BE2C (cell line): ENCODE results near the gene UBD.

Experiments used
- DNase-seq: peaks from one replicate; pipeline ENCODE4 v3.0.0-alpha.2; 2020
- H3K27me3 ChIP-seq: fragments of 250-450 bp; sonication (Bioruptor Pico); 2 replicates; pipeline ENCODE4 v1.5.1; 2020; ENCODE audit warnings: mild to moderate bottlenecking
- H3K36me3 ChIP-seq: fragments of 250-450 bp; sonication (Bioruptor Pico); 2 replicates; pipeline ENCODE4 v1.5.1; 2020; ENCODE audit warnings: mild to moderate bottlenecking
- H3K4me1 ChIP-seq: fragments of 250-450 bp; sonication (Bioruptor Pico); 2 replicates; pipeline ENCODE4 v1.5.1; 2020
- H3K4me3 ChIP-seq: 2 replicates; pipeline ENCODE4 v1.5.1; 2011; ENCODE audit warnings: low read depth, low read length
- H3K9me3 ChIP-seq: fragments of 250-450 bp; sonication (Bioruptor Pico); 2 replicates; pipeline ENCODE4 v1.5.1; 2020
- CTCF ChIP-seq: IDR thresholded peaks from 2 replicates; pipeline ENCODE4 v1.5.1; 2012; ENCODE audit warnings: mild to moderate bottlenecking, low read depth, low read length

The UBD gene

GRCh38 chr6:29557320-29557719 lies 2.2 kb downstream of the UBD start:
- H3K36me3 ChIP-seq = no peaks in the 10 kb centered on the region
- H3K9me3 ChIP-seq = no peaks in the 10 kb centered on the region
- no peak for TF ChIP-seq CTCF
- H3K27me3 ChIP-seq = peaks cover 28% of the 10 kb centered on the region
- no peak for DNase-seq
- H3K4me3 ChIP-seq = no peak overlapping the region
- no peaks in the 10 kb centered on the region for H3K4me1 ChIP-seq

- DNase-seq = no peak
- peaks cover 28% of the 10 kb centered on the region for H3K27me3 ChIP-seq
- no peaks in the 10 kb centered on the region for H3K4me1 ChIP-seq
- no peak for TF ChIP-seq CTCF
- no peaks in the 10 kb centered on the region for H3K36me3 ChIP-seq
- H3K4me3 ChIP-seq = no peak overlapping the region
- no peaks in the 10 kb centered on the region for H3K9me3 ChIP-seq
Measured at GRCh38 chr6:29554764-29555163, 4.8 kb downstream of the UBD start.

GRCh38 chr6:29553268-29554057 lies 6.1 kb downstream of the UBD start:
- H3K9me3 ChIP-seq = no peaks in the 10 kb centered on the region
- no peaks in the 10 kb centered on the region for H3K36me3 ChIP-seq
- H3K27me3 ChIP-seq = peaks cover 28% of the 10 kb centered on the region
- TF ChIP-seq CTCF = no peak
- H3K4me3 ChIP-seq = no peak overlapping the region
- no peaks in the 10 kb centered on the region for H3K4me1 ChIP-seq
- DNase-seq = peak; percentile 23

- no peak for DNase-seq
- Histone ChIP-seq H3K27me3 (peaks cover 28% of the 10 kb centered on the region), H3K4me3 (no peak overlapping the region), H3K9me3 (no peaks in the 10 kb centered on the region), H3K36me3 (no peaks in the 10 kb centered on the region), H3K4me1 (no peaks in the 10 kb centered on the region)
- no peak for TF ChIP-seq CTCF
Measured at GRCh38 chr6:29552512-29553051, 7.0 kb downstream of the UBD start.

- Histone ChIP-seq H3K4me1 (no peaks in the 10 kb centered on the region), H3K9me3 (no peaks in the 10 kb centered on the region), H3K4me3 (no peak overlapping the region), H3K36me3 (no peaks in the 10 kb centered on the region), H3K27me3 (no peaks in the 10 kb centered on the region; the same call in 1 of the 2 replicates)
- TF ChIP-seq CTCF = no peak
- no peak for DNase-seq
Measured at GRCh38 chr6:29547573-29547972, 12.0 kb downstream of the UBD start.

GRCh38 chr6:29537714-29538403 lies 21.7 kb downstream of the UBD start:
- no peaks in the 10 kb centered on the region for H3K4me1 ChIP-seq
- DNase-seq = no peak
- no peaks in the 10 kb centered on the region for H3K9me3 ChIP-seq
- no peak overlapping the region for H3K4me3 ChIP-seq
- TF ChIP-seq CTCF = no peak
- no peaks in the 10 kb centered on the region for H3K27me3 ChIP-seq
- no peaks in the 10 kb centered on the region for H3K36me3 ChIP-seq
